Endothelial cell of umbilical vein (primary cell): ENCODE data around the gene LACTBL1. TPM values are rescaled to one million over a fixed set of nuclear protein-coding genes. Genes with fewer than 3 reads are reported as not detected.

Source experiments
- BruUV-seq: library from RNA; stranded (reverse); fragments of 400-500 nt; replicated peaks from 2 replicates; lab custom pipeline; 2021; lab: Mats Ljungman, UMichigan
- CTCF ChIA-PET: fragments of 300-600, 350-600 bp; sonication (Branson Sonifier 250); formaldehyde crosslinking; loops from one replicate; lab custom pipeline; 2021; ENCODE audit warnings: antibody characterized with exemption, inconsistent platforms; lab: Charles Lee
- POLR2A ChIA-PET: fragments of 300-600, 350-600 bp; sonication (Branson Sonifier 250); formaldehyde crosslinking; loops from one replicate; lab custom pipeline; 2021; ENCODE audit warnings: antibody characterized with exemption, inconsistent platforms; lab: Charles Lee
- DNase-seq: peaks from one replicate; pipeline ENCODE4 v3.0.0-alpha.2; 2011; ENCODE audit warnings: low read depth, low spot score
- FAIRE-seq: peaks from 2 replicates; lab custom pipeline; 2011; peaks lifted over from hg19 to GRCh38; lab: Jason Lieb, UNC
- H2AFZ ChIP-seq: 2 replicates; pipeline ENCODE4 v1.6.0; 2012; ENCODE audit warnings: low read depth, low read length, control low read depth, inconsistent platforms
- H3K27ac ChIP-seq: 2 replicates; pipeline ENCODE4 v1.5.1; 2011; ENCODE audit warnings: low read depth, mild to moderate bottlenecking, control low read depth, low read length, moderate library complexity; ENCODE audit not compliant: insufficient read depth
- H3K27me3 ChIP-seq, 2 experiments: 2 replicates each; pipeline versions ENCODE4 v1.6.0 to v1.6.1; 2011; ENCODE audit warnings: low read length in 2 of 2, mixed read lengths in 1 of 2; ENCODE audit not compliant: control insufficient read depth in 2 of 2, insufficient read depth in 2 of 2
- H3K36me3 ChIP-seq, 2 experiments: 2 replicates in 1 of 2; 3 replicates in 1 of 2; pipeline ENCODE4 v1.5.1; 2011; ENCODE audit warnings: low read length in 2 of 2, mild to moderate bottlenecking in 1 of 2, moderate library complexity in 1 of 2; ENCODE audit not compliant: control insufficient read depth in 2 of 2, insufficient read depth in 2 of 2; ENCODE audit errors: extremely low read depth in 1 of 2
- H3K4me1 ChIP-seq: 3 replicates; pipeline ENCODE4 v1.5.1; 2011; ENCODE audit warnings: mild to moderate bottlenecking, low read length; ENCODE audit not compliant: control insufficient read depth, insufficient read depth; ENCODE audit errors: extremely low read depth
- H3K4me2 ChIP-seq: 2 replicates; pipeline ENCODE4 v1.6.1; 2011; ENCODE audit warnings: low read length, control low read depth, mixed read lengths; ENCODE audit not compliant: insufficient read depth
- H3K4me3 ChIP-seq, 3 experiments: fragments of 200-600 bp in 1 of 3; sonication (generic), shearing (Covaris generic) in 1 of 3; replicated peaks in 1 of 3; 2 replicates each; pipeline ENCODE4 v1.5.1; 2011 to 2016; ENCODE audit warnings: control low read depth in 3 of 3, low read length in 3 of 3, mild to moderate bottlenecking in 2 of 3, inconsistent platforms in 1 of 3, low read depth in 1 of 3, moderate library complexity in 1 of 3; ENCODE audit not compliant: insufficient read depth in 1 of 3
- H3K79me2 ChIP-seq: 2 replicates; pipeline ENCODE4 v1.6.0; 2012; ENCODE audit warnings: low read length, inconsistent platforms; ENCODE audit not compliant: control insufficient read depth, insufficient read depth
- H3K9ac ChIP-seq: replicated peaks from 2 replicates; pipeline ENCODE3; 2011; ENCODE audit warnings: low read length, control low read depth; ENCODE audit not compliant: insufficient read depth; ENCODE audit errors: extremely low read depth
- H3K9me1 ChIP-seq: replicated peaks from 3 replicates; pipeline ENCODE4 v1.6.0; 2011; ENCODE audit warnings: mild to moderate bottlenecking, low read length; ENCODE audit not compliant: control insufficient read depth, insufficient read depth; ENCODE audit errors: extremely low read depth
- H3K9me3 ChIP-seq: replicated peaks from 2 replicates; pipeline ENCODE4 v1.5.1; 2012; ENCODE audit warnings: low read length, inconsistent platforms; ENCODE audit not compliant: control insufficient read depth, insufficient read depth
- H4K20me1 ChIP-seq: replicated peaks from 2 replicates; pipeline ENCODE3; 2011; ENCODE audit warnings: mild to moderate bottlenecking, low read length; ENCODE audit not compliant: control insufficient read depth, insufficient read depth; ENCODE audit errors: extremely low read depth
- CTCF ChIP-seq, 2 donors: IDR thresholded peaks; 1 replicate in 1 of 2; 2 replicates in 1 of 2; pipeline ENCODE4 v1.5.1; 2011; ENCODE audit warnings: low read length in 2 of 2, mild to moderate bottlenecking in 2 of 2, moderate library complexity in 2 of 2, control low read depth in 1 of 2, inconsistent platforms in 1 of 2, low read depth in 1 of 2; ENCODE audit not compliant: insufficient read depth in 1 of 2; ENCODE audit errors: extremely low read depth in 1 of 2
- EZH2 ChIP-seq: IDR thresholded peaks from 2 replicates; pipeline ENCODE4 v1.6.1; 2012; ENCODE audit warnings: borderline replicate concordance, low read depth, mild to moderate bottlenecking, moderate library complexity, low read length, inconsistent platforms; ENCODE audit not compliant: severe bottlenecking
- FOS ChIP-seq: IDR thresholded peaks from 2 replicates; pipeline ENCODE4 v1.6.1; 2011; ENCODE audit warnings: mild to moderate bottlenecking, low read length, moderate library complexity, borderline replicate concordance; ENCODE audit not compliant: insufficient read depth
- GATA2 ChIP-seq: IDR thresholded peaks from 2 replicates; pipeline ENCODE4 v1.7.0; 2011; ENCODE audit warnings: low read depth, mild to moderate bottlenecking, moderate library complexity, mixed read lengths, low read length; ENCODE audit not compliant: insufficient read length, insufficient read depth
- JUN ChIP-seq: IDR thresholded peaks from 2 replicates; pipeline ENCODE4 v1.6.1; 2011; ENCODE audit warnings: borderline replicate concordance, low read depth; ENCODE audit not compliant: insufficient read length, insufficient read depth
- MYC ChIP-seq: IDR thresholded peaks from one replicate; pipeline ENCODE4 v1.6.1; 2011; ENCODE audit warnings: mild to moderate bottlenecking, low read depth, low read length
- POLR2A ChIP-seq: IDR thresholded peaks from 2 replicates; pipeline ENCODE4 v1.6.1; 2012; ENCODE audit warnings: low read depth, mild to moderate bottlenecking, control low read depth, low read length
- POLR2AphosphoS5 ChIP-seq: IDR thresholded peaks from 2 replicates; pipeline ENCODE4 v1.6.1; 2012; ENCODE audit warnings: low read depth, mild to moderate bottlenecking, control low read depth, low read length, moderate library complexity; ENCODE audit not compliant: insufficient read depth
- dilution Hi-C: fragments of 300-500 bp; cut with MboI; formaldehyde crosslinking; loops from one replicate; pipeline ENCODE4 v1.15.0; 2019; ENCODE audit warnings: low sequenced_read_pairs; ENCODE audit not compliant: extremely low pct_ligation_motif_present
- intact Hi-C: fragments of 100-400 bp; cut with micrococcal nuclease; formaldehyde crosslinking; loops from one replicate; pipeline ENCODE4 v1.10.0; 2022
- polyA plus RNA-seq, 4 experiments: library from polyadenylated mRNA; depleted of rRNA in 3 of 4; stranded (reverse) in 3 of 4; unstranded in 1 of 4; fragments of >200 nt; gene quantifications; 2 replicates each; pipeline versions ENCODE4 v1.2.1 to v1.2.3, GENCODE V29; 2011 to 2012; ENCODE audit warnings: missing spikeins in 1 of 4
- total RNA-seq: library from RNA; stranded (reverse); gene quantifications from 2 replicates; pipeline ENCODE4 v1.2.3, GENCODE V29; 2021
- TF ChIP-seq, protein P1 (sequence below): IDR thresholded peaks from 2 replicates; pipeline ENCODE4 v1.6.1; 2011; ENCODE audit not compliant: insufficient read depth, insufficient read length

Gene LACTBL1
- total and polyA plus RNA-seq, 2 donors (not counting 3 experiments of a cell fraction or from before 2014, with no cell fraction given) = not detected

- Histone ChIP-seq H3K4me3 (no peak overlapping the region), H3K4me2 (no peak overlapping the region), H3K9me3 (no peaks in the 10 kb centered on the region), H3K9me1 (no peaks in the 10 kb centered on the region), H3K27me3 (peaks cover 11 to 25% of the 10 kb centered on the region in 2 experiments), H3K27ac (no peak overlapping the region), H2AFZ (no peak overlapping the region), H3K79me2 (no peaks in the 10 kb centered on the region), H3K4me1 (no peaks in the 10 kb centered on the region), H3K9ac (no peak overlapping the region), H3K36me3 (no peaks in the 10 kb centered on the region), H4K20me1 (no peaks in the 10 kb centered on the region)
- no peak for FAIRE-seq
- CTCF ChIA-PET = interaction anchor here (0.9 kb wide), 1 partner anchor 11 kb away, joined by 3 read pairs; no protein-coding TSS in a partner anchor
- no TSS peak for BruUV-seq
- TF ChIP-seq CTCF (IDR thresholded peaks at IDR 0.05; ENCODE audit: extremely low read depth in 1 of 2, insufficient read depth in 1 of 2, low read depth in 1 of 2, low read length in 2 of 2) = no peak
- TF ChIP-seq POLR2A = no peak
- TF ChIP-seq JUN = no peak
- POLR2A ChIA-PET = no interaction called here
- intact Hi-C loops = no loop called here
- dilution Hi-C loops = no loop called here
- DNase-seq = no peak
Observed at GRCh38 chr1:22941257-22941656, 31.4 kb downstream of the LACTBL1 start.

- Histone ChIP-seq H3K4me1 (no peaks in the 10 kb centered on the region), H2AFZ (no peak overlapping the region), H3K27me3 (peaks cover 0 to 14% of the 10 kb centered on the region in 2 experiments), H3K79me2 (no peaks in the 10 kb centered on the region), H3K9me1 (no peaks in the 10 kb centered on the region), H3K27ac (no peak overlapping the region), H3K4me2 (no peak overlapping the region), H3K9ac (no peak overlapping the region), H3K9me3 (no peaks in the 10 kb centered on the region), H3K36me3 (no peaks in the 10 kb centered on the region), H3K4me3 (no peak overlapping the region), H4K20me1 (no peaks in the 10 kb centered on the region)
- BruUV-seq = no TSS peak
- no peak for FAIRE-seq
- dilution Hi-C loops = no loop called here
- ChIA-PET CTCF (interaction anchor here (0.7 to 1.3 kb wide), 3 partner anchors 27 to 698 kb away, joined by 3 to 4 read pairs (median 4); no protein-coding TSS in a partner anchor), POLR2A (no interaction called here)
- no peak for TF ChIP-seq GATA2
- no peak for TF ChIP-seq EZH2
- no peak for TF ChIP-seq POLR2AphosphoS5
- TF ChIP-seq FOS = no peak
- no peak for TF ChIP-seq POLR2A
- no peak for TF ChIP-seq JUN
- TF ChIP-seq, protein P1, sequence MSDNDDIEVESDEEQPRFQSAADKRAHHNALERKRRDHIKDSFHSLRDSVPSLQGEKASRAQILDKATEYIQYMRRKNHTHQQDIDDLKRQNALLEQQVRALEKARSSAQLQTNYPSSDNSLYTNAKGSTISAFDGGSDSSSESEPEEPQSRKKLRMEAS = no peak
- TF ChIP-seq CTCF (IDR thresholded peaks at IDR 0.05; ENCODE audit: extremely low read depth in 1 of 2, insufficient read depth in 1 of 2, low read depth in 1 of 2, low read length in 2 of 2) = no peak
- TF ChIP-seq MYC = no peak
- DNase-seq = no peak
- intact Hi-C loops = no loop called here
Observed at GRCh38 chr1:22936681-22937080, 36.0 kb downstream of the LACTBL1 start.
